Measurements from ENCODE around the gene SNX8.

SNX8 gene

DNA sequence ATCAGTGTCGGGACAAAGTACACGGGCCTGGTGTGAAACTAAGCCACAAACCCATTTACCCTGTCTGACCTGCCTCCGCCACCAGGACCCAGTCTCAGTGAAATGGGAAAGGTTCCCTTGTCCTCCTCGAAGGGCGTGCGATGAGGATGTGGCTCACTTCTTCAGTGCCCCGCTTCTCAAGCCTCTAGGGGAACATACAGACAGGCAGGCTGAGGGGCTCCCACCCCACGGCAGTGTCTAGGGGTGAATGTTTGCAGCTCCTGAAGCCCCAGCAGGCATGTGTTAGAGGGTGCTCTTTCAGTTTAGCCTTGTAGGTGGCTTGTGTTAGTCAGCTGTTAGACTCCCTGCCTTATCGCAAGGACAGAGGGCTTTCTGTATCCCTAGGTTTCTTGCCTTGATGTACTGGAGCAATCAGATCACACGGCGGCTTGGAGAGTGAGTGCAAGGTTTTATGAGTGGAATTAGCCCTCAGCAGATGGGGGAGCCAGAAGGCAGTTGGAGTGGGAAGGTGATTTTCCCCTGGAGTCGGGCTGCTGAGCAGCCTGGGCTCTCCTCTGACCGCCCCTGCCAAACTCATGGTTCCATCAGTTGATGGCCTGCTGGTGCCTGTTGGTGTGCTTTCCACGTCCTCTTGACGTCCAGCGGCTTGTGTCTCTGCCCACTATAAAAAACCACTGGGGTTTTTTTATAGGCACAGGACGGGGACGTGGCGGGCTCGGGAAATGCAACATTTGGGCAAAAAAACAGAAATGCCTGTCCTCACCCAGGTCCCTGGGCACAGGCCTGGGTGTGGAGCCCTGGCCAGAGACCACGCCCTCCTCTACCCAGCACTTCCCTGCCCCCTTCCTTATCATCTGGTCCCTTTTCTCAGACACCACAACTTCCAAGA, 71.5 kb downstream of the SNX8 start:
- peak overlapping the region; percentile 48 to 90 (median 86) for H3K9ac ChIP-seq (ENCODE audit: low read length in 5 of 5)
- H3K36me3 ChIP-seq (ENCODE audit: control insufficient read depth in 5 of 5, insufficient read depth in 5 of 5, low read length in 5 of 5) = peaks cover 4 to 23% (median 14%) of the 10 kb centered on the region in 5 donors

DNA sequence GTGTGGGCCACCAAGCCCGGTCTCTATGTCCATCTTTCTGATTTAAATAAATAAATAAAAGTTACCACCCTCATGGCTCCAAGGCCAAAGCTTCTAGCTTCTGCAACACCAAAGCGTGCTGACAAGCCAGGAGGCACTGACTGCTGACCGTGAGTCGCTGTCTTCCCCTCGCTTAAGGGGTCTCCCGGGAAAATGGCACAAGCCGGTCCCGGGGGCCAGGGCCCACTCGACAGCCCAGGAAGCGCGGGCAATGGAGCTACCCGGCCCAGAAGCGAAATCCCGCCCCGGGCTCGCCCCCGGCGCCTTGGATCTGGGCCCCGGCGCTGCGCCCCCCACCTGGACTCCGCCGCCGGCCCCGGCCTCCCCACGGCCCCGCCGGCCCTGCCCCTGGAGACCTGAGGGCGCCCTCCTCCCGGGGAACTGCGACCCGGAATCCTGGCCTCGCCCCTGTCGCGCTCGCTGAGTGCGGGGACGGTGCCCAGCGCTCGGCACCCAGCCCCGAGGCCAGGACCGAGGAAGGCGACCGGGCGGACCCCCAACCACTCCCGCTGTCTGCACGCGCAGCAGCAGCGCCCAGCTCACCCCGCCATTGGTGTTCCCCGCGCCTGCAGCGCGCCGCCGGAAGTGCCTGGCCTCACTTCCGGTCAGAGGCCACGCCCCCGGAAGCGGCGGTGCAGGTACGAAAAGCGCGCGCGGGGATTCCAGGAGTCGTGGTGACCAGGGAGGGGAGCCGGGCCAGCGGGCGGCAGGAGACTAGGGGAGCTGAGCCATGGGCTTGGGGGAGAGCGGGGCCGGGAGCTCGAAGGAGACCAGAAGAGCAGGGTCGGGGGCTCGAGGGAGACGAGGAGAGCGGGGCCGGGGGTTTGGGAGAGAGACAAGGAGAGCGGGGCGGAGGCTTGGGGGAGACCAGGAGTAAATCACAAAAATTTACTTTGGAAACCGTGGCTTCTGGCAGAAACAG, 72.4 kb downstream of the SNX8 start, which contains the start of the genes MRM2 and NUDT1:
MRM2 (minus strand) TSS at position 626 of the 961 bp plus-strand sequence; CDS start at position 590, 36 bp downstream.
NUDT1 (plus strand) TSS at position 647 of the 961 bp plus-strand sequence. CDS start 2,349 bp downstream, outside the sequence.
- Histone ChIP-seq H3K4me3 (ENCODE audit: low read depth in 1 of 5, low read length in 5 of 5) (peak within 1 kb of the TSS; percentile 69 to 89 (median 81)), H3K36me3 (ENCODE audit: control insufficient read depth in 5 of 5, insufficient read depth in 5 of 5, low read length in 5 of 5) (peaks cover 4 to 30% (median 22%) of the 10 kb centered on the region in 5 donors), H3K9ac (ENCODE audit: low read length in 5 of 5) (peak within 1 kb of the TSS; percentile 48 to 90 (median 86)), H3K27me3 (ENCODE audit: control insufficient read depth in 5 of 5, insufficient read depth in 4 of 5, low read length in 5 of 5) (no peaks in the 10 kb centered on the region), H3K27ac (ENCODE audit: low read depth, low read length) (peak within 1 kb of the TSS; percentile 30), H3K9me3 (ENCODE audit: control insufficient read depth in 5 of 5, low read length in 5 of 5) (no peaks in the 10 kb centered on the region), H3K4me1 (ENCODE audit: control insufficient read depth in 5 of 5, insufficient read depth in 5 of 5, low read length in 5 of 5) (peaks cover 1 to 38% (median 28%) of the 10 kb centered on the region in 5 donors)

More for the DNA sequence above, 71.5 kb downstream of the SNX8 start:
- Histone ChIP-seq H3K4me1 (ENCODE audit: control insufficient read depth in 5 of 5, insufficient read depth in 5 of 5, low read length in 5 of 5) (peaks cover 1 to 36% (median 27%) of the 10 kb centered on the region in 5 donors), H3K27ac (ENCODE audit: low read depth, low read length) (no peak overlapping the region), H3K27me3 (ENCODE audit: control insufficient read depth in 5 of 5, insufficient read depth in 4 of 5, low read length in 5 of 5) (no peaks in the 10 kb centered on the region), H3K9me3 (ENCODE audit: control insufficient read depth in 5 of 5, low read length in 5 of 5) (no peaks in the 10 kb centered on the region), H3K4me3 (ENCODE audit: low read depth in 1 of 5, low read length in 5 of 5) (peak overlapping the region; percentile 69 to 89 (median 81))

DNA sequence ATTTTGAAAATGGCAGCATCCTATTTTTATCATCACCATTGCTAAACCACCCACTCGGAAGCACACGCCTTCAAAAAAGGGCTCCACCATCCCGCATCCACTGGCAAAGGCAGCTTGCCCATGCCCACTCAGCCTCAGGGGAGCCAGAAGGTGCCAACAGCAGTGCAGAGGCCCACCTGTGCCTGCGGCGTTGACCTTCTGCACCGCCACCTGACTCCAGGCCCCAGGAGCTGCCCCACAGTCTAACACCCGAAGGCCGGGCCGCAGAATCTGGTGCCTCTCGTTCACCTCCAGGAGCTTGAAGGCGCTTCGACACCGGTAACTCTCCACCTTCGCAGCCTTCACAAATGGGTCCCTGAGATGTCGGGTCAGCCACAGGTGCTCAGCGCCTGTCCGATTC, 75.0 kb downstream of the SNX8 start:
- no peaks in the 10 kb centered on the region for H3K9me3 ChIP-seq (ENCODE audit: control insufficient read depth in 5 of 5, low read length in 5 of 5)
- H3K4me1 ChIP-seq (ENCODE audit: control insufficient read depth in 5 of 5, insufficient read depth in 5 of 5, low read length in 5 of 5) = peaks cover 1 to 30% (median 27%) of the 10 kb centered on the region in 5 donors
- H3K9ac ChIP-seq (ENCODE audit: low read length in 5 of 5) = no peak overlapping the region
- H3K4me3 ChIP-seq (ENCODE audit: low read depth in 1 of 5, low read length in 5 of 5) = no peak overlapping the region
- H3K36me3 ChIP-seq (ENCODE audit: control insufficient read depth in 5 of 5, insufficient read depth in 5 of 5, low read length in 5 of 5) = peaks cover 7 to 41% (median 37%) of the 10 kb centered on the region in 5 donors
- H3K27me3 ChIP-seq (ENCODE audit: control insufficient read depth in 5 of 5, insufficient read depth in 4 of 5, low read length in 5 of 5) = no peaks in the 10 kb centered on the region
- H3K27ac ChIP-seq (ENCODE audit: low read depth, low read length) = no peak overlapping the region

DNA sequence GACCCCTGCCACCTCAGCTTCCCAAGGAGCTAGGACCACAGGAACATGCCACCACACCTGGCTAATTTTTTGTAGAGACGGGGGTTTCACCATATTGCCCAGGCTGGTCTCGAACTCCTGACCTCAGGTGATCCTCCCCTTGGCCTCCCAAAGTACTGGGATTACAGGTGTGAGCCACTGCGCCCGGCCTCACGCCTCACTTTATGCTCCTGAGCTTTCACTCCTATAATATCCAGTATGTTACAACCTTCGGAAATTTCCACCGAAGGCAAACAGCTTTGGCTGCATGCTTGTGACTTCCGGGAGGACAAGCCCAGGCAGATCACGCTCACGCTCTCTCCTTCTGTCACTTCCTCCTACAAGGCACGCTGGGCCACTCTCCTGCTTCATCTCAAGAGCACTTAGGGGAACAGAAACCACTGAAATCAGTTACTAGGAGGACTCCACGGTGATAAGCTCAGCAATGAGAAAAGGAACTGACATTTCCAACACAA, 77.1 kb downstream of the SNX8 start:
- Histone ChIP-seq H3K9ac (ENCODE audit: low read length in 5 of 5) (no peak overlapping the region), H3K27me3 (ENCODE audit: control insufficient read depth in 5 of 5, insufficient read depth in 4 of 5, low read length in 5 of 5) (no peaks in the 10 kb centered on the region), H3K27ac (ENCODE audit: low read depth, low read length) (no peak overlapping the region), H3K4me3 (ENCODE audit: low read depth in 1 of 5, low read length in 5 of 5) (no peak overlapping the region), H3K9me3 (ENCODE audit: control insufficient read depth in 5 of 5, low read length in 5 of 5) (no peaks in the 10 kb centered on the region), H3K4me1 (ENCODE audit: control insufficient read depth in 5 of 5, insufficient read depth in 5 of 5, low read length in 5 of 5) (peaks cover 0 to 35% (median 27%) of the 10 kb centered on the region in 5 donors), H3K36me3 (ENCODE audit: control insufficient read depth in 5 of 5, insufficient read depth in 5 of 5, low read length in 5 of 5) (peaks cover 7 to 41% (median 39%) of the 10 kb centered on the region in 5 donors)

DNA sequence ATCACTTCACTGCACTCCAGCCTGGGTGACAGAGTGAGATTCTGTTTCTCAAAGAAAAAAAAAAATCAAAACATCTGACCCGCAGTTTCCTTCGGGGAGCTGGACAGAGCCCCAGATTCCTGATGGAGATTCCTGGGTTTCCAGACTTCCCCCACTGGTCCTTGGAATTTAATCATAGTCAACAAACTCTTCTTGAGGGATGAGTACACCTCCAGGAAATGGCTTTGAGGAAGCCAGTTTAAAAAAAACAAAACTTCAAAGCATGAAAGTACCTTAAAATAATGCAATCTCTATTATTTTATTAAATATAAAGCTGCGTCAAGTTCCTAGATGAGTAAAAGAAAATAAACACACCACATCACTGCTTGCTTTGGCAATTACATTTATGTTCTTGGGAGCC, 80.3 kb downstream of the SNX8 start:
- H3K27ac ChIP-seq (ENCODE audit: low read depth, low read length) = no peak overlapping the region
- no peaks in the 10 kb centered on the region for H3K27me3 ChIP-seq (ENCODE audit: control insufficient read depth in 5 of 5, insufficient read depth in 4 of 5, low read length in 5 of 5)
- H3K36me3 ChIP-seq (ENCODE audit: control insufficient read depth in 5 of 5, insufficient read depth in 5 of 5, low read length in 5 of 5) = peaks cover 7 to 48% (median 45%) of the 10 kb centered on the region in 5 donors
- H3K9ac ChIP-seq (ENCODE audit: low read length in 5 of 5) = no peak overlapping the region
- peaks cover 0 to 43% (median 36%) of the 10 kb centered on the region in 5 donors for H3K4me1 ChIP-seq (ENCODE audit: control insufficient read depth in 5 of 5, insufficient read depth in 5 of 5, low read length in 5 of 5)
- H3K4me3 ChIP-seq (ENCODE audit: low read depth in 1 of 5, low read length in 5 of 5) = no peak overlapping the region
- H3K9me3 ChIP-seq (ENCODE audit: control insufficient read depth in 5 of 5, low read length in 5 of 5) = no peaks in the 10 kb centered on the region

DNA sequence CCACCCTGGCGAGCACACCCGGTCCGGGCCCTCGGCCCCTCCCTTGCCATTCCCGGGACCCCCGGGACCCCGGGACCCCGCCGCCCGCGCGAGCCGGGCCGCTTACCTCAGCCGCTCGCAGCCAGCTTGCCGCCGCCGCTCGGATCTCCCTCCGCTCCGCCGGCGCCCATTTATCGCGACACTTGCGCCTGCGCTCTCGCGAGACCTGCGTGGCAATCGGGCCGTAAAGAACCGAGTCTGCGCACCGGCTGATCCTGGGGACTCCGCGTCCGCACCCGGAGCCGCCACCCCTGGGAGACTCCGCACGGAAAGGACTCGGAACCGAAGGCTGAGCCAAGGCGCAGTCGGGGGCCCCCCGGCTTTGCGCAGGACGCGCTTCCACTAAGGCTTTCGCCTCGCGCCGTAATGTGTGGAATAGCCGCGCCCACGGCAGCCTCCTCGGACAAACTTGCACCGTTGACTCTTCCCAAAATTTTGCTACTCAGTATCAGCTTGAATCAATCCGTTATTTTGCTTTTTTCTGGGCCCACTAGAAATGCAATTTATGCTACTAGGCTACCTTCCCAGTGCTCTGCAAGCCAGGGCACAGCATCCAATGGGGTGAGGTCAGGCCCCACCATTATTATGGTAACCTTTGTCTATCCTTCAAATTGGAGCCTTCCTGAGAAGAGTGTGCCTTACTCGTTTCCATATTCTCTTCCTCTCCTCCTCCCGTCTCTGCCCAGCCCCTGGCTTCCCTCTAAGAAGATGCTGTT, 81.3 kb downstream of the SNX8 start, which contains the start of gene MAD1L1:
MAD1L1 (minus strand) TSS at position 180 of the 755 bp plus-strand sequence. CDS start 2,812 bp downstream, outside the sequence.
- peak within 1 kb of the TSS; percentile 46 for H3K27ac ChIP-seq (ENCODE audit: low read depth, low read length)
- peaks cover 3 to 49% (median 40%) of the 10 kb centered on the region in 5 donors for H3K36me3 ChIP-seq (ENCODE audit: control insufficient read depth in 5 of 5, insufficient read depth in 5 of 5, low read length in 5 of 5)

DNA sequence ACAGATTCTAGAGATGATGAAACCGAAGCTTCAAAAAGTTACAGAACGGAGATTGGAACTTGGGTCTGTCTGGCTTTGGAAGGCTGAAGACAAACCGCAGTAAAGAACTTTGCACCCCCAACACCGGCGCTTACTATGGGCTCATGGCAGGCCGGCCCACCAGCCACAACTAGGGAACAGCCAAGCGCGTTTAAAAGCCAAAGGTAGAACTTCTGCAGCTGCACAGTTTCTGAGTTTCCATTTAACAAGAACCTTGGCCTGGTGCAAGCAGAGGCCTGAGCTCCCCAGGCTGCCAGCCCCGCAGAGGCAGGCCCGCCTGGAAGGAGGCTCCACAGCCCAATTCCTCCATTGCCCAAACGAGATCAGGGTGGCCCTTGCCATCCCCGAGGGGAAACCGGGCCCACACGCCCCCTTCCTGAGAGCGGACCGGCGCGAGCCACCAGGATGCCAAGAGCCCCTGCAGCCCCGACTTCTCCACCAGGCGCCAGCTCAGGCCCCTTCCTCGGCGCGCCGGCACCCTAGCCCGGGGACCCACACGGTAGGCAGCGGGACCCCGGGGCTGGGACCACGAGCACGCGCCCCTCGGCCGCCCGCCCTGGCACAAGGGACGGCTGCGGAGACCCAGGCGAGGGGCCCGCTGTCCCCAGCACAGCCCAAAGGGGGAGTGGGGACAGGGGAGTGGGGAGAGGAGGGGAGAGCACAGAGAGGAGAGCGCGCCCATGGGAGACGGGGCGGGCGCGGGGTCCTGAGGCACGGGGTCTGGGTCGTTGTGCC, 82.1 kb downstream of the SNX8 start:
- no peaks in the 10 kb centered on the region for H3K27me3 ChIP-seq (ENCODE audit: control insufficient read depth in 5 of 5, insufficient read depth in 4 of 5, low read length in 5 of 5)
- H3K4me3 ChIP-seq (ENCODE audit: low read depth in 1 of 5, low read length in 5 of 5) = peak overlapping the region; percentile 65 to 97 (median 80)
- H3K27ac ChIP-seq (ENCODE audit: low read depth, low read length) = peak overlapping the region; percentile 46
- H3K36me3 ChIP-seq (ENCODE audit: control insufficient read depth in 5 of 5, insufficient read depth in 5 of 5, low read length in 5 of 5) = peaks cover 3 to 51% (median 39%) of the 10 kb centered on the region in 5 donors
- H3K9ac ChIP-seq (ENCODE audit: low read length in 5 of 5) = peak overlapping the region; percentile 84 to 95 (median 91)
- no peaks in the 10 kb centered on the region for H3K9me3 ChIP-seq (ENCODE audit: control insufficient read depth in 5 of 5, low read length in 5 of 5)
- peaks cover 0 to 37% (median 31%) of the 10 kb centered on the region in 5 donors for H3K4me1 ChIP-seq (ENCODE audit: control insufficient read depth in 5 of 5, insufficient read depth in 5 of 5, low read length in 5 of 5)

More for the DNA sequence above, 81.3 kb downstream of the SNX8 start, which contains the start of gene MAD1L1:
- H3K9ac ChIP-seq (ENCODE audit: low read length in 5 of 5) = peak within 1 kb of the TSS; percentile 84 to 95 (median 91)
- H3K9me3 ChIP-seq (ENCODE audit: control insufficient read depth in 5 of 5, low read length in 5 of 5) = no peaks in the 10 kb centered on the region
- H3K27me3 ChIP-seq (ENCODE audit: control insufficient read depth in 5 of 5, insufficient read depth in 4 of 5, low read length in 5 of 5) = no peaks in the 10 kb centered on the region
- peaks cover 0 to 38% (median 34%) of the 10 kb centered on the region in 5 donors for H3K4me1 ChIP-seq (ENCODE audit: control insufficient read depth in 5 of 5, insufficient read depth in 5 of 5, low read length in 5 of 5)
- H3K4me3 ChIP-seq (ENCODE audit: low read depth in 1 of 5, low read length in 5 of 5) = peak within 1 kb of the TSS; percentile 79 to 97 (median 83)

DNA sequence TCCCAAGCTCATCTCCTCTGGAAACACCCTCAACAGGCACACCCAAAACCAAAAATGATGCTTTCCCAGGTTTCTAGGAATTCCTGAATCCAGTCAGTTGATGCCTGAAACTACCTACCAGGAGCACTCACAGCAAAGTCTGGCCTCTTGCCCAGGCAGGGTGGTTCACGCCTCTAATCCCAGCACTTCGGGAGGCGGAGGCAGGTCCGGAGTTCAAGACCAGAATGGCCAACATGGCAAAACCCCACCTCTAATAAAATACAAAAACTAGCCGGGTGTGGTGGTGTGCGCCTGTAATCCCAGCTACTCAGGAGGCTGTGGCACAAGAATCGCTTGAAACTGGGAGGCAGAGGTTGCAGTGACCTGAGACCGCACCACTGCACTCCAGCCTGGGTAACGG, 83.4 kb downstream of the SNX8 start:
- no peak overlapping the region for H3K4me3 ChIP-seq (ENCODE audit: low read depth in 1 of 5, low read length in 5 of 5)
- H3K27ac ChIP-seq (ENCODE audit: low read depth, low read length) = no peak overlapping the region
- no peaks in the 10 kb centered on the region for H3K27me3 ChIP-seq (ENCODE audit: control insufficient read depth in 5 of 5, insufficient read depth in 4 of 5, low read length in 5 of 5)
- peak overlapping the region in 3 of 5 donors; percentile 11 to 37 (median 32) for H3K9ac ChIP-seq (ENCODE audit: low read length in 5 of 5)
- H3K36me3 ChIP-seq (ENCODE audit: control insufficient read depth in 5 of 5, insufficient read depth in 5 of 5, low read length in 5 of 5) = peaks cover 3 to 55% (median 39%) of the 10 kb centered on the region in 5 donors
- peaks cover 0 to 33% (median 28%) of the 10 kb centered on the region in 5 donors for H3K4me1 ChIP-seq (ENCODE audit: control insufficient read depth in 5 of 5, insufficient read depth in 5 of 5, low read length in 5 of 5)
- H3K9me3 ChIP-seq (ENCODE audit: control insufficient read depth in 5 of 5, low read length in 5 of 5) = no peaks in the 10 kb centered on the region
